ENCODE data around the gene PACSIN1. TPM values are rescaled to one million over a fixed set of nuclear protein-coding genes. Genes with fewer than 3 reads are reported as not detected.

PACSIN1 gene
- total RNA-seq, 2 donors from 2014 or later: 0.52 TPM; not detected in 1

GRCh38 chr6:34556031-34556471 lies 90.2 kb downstream of the PACSIN1 start, which contains the start of gene SPDEF:
Gene SPDEF (minus strand): TSS chr6:34556329. CDS start chr6:34544455, 11,874 bp downstream.
- H3K27ac ChIP-seq: no peak within 1 kb of the TSS

GRCh38 chr6:34556493-34556892 lies 90.6 kb downstream of the PACSIN1 start:
- Histone ChIP-seq H3K9me3 (no peaks in the 10 kb centered on the region), H3K27ac (no peak overlapping the region), H3K36me3 (replicated peaks in 1 of 2; ENCODE audit: insufficient read depth in 1 of 2, low read depth in 2 of 2) (no peaks in the 10 kb centered on the region), H3K27me3 (no peaks in the 10 kb centered on the region), H3K4me3 (no peak overlapping the region), H3K4me1 (no peaks in the 10 kb centered on the region)
- WGBS, 2 donors: 78 to 81% methylated on average over 8 of the region's 9 CpGs
- no peak for TF ChIP-seq POLR2A (IDR thresholded peaks at IDR 0.05)
- TF ChIP-seq CTCF (IDR thresholded peaks at IDR 0.05): no peak
- DNase-seq (no peak), ATAC-seq (no peak)
- intact Hi-C loops (cut with DNase I): no loop called here

More at GRCh38 chr6:34556031-34556471, 90.2 kb downstream of the PACSIN1 start, which contains the start of gene SPDEF:
- Histone ChIP-seq H3K36me3 (replicated peaks in 1 of 2; ENCODE audit: insufficient read depth in 1 of 2, low read depth in 2 of 2) (no peaks in the 10 kb centered on the region), H3K27me3 (no peaks in the 10 kb centered on the region), H3K9me3 (no peaks in the 10 kb centered on the region), H3K4me1 (no peaks in the 10 kb centered on the region), H3K4me3 (no peak within 1 kb of the TSS)
- peak; percentile 53 for ATAC-seq
- 18 to 31% methylated on average over 4 to 6 of the region's 6 CpGs for WGBS, 2 donors
- no peak for TF ChIP-seq POLR2A (IDR thresholded peaks at IDR 0.05)
- TF ChIP-seq CTCF (IDR thresholded peaks at IDR 0.05): no peak
- intact Hi-C loops (cut with DNase I): no loop called here
- DNase-seq: peak in 3 of 4 donors; percentile 20 to 37 (median 24)

GRCh38 chr6:34557228-34557627 lies 91.4 kb downstream of the PACSIN1 start:
- TF ChIP-seq CTCF (IDR thresholded peaks at IDR 0.05) (no peak), POLR2A (IDR thresholded peaks at IDR 0.05) (no peak)
- no peaks in the 10 kb centered on the region for H3K36me3 ChIP-seq (replicated peaks in 1 of 2; ENCODE audit: insufficient read depth in 1 of 2, low read depth in 2 of 2)
- H3K4me3 ChIP-seq: no peak overlapping the region
- H3K9me3 ChIP-seq: no peaks in the 10 kb centered on the region
- DNase-seq (no peak), ATAC-seq (no peak)
- intact Hi-C loops (cut with DNase I): no loop called here
- H3K4me1 ChIP-seq: no peaks in the 10 kb centered on the region
- 87 to 91% methylated on average over 9 of the region's 9 CpGs for WGBS, 2 donors
- no peak overlapping the region for H3K27ac ChIP-seq
- no peaks in the 10 kb centered on the region for H3K27me3 ChIP-seq

GRCh38 chr6:34558172-34558714 lies 92.4 kb downstream of the PACSIN1 start:
- 94% methylated on average over 4 of the region's 4 CpGs for WGBS, 2 donors
- intact Hi-C loops (cut with DNase I): no loop called here
- no peaks in the 10 kb centered on the region for H3K36me3 ChIP-seq (replicated peaks in 1 of 2; ENCODE audit: insufficient read depth in 1 of 2, low read depth in 2 of 2)

More at GRCh38 chr6:34558172-34558714, 92.4 kb downstream of the PACSIN1 start:
- no peaks in the 10 kb centered on the region for H3K4me1 ChIP-seq
- no peak overlapping the region for H3K4me3 ChIP-seq
- H3K27ac ChIP-seq: no peak overlapping the region
- ATAC-seq: no peak
- H3K9me3 ChIP-seq: no peaks in the 10 kb centered on the region
- TF ChIP-seq POLR2A (IDR thresholded peaks at IDR 0.05) (no peak), CTCF (IDR thresholded peaks at IDR 0.05) (no peak)
- no peak for DNase-seq
- no peaks in the 10 kb centered on the region for H3K27me3 ChIP-seq
